GM19328 (cell line): ENCODE data around the gene CFTR.
"Not testable (repeated sequence)": the region's sequence is repeated elsewhere in the genome, so short reads cannot be mapped to it uniquely, and the experiment has no call there.

Experiments
- ATAC-seq: cut with Tn5 transposase; IDR thresholded peaks from one replicate; pipeline ENCODE4 v1.9.1; 2021; ENCODE audit warnings: mild to moderate bottlenecking, moderate library complexity; ENCODE audit not compliant: unreplicated experiment

Gene CFTR

DNA sequence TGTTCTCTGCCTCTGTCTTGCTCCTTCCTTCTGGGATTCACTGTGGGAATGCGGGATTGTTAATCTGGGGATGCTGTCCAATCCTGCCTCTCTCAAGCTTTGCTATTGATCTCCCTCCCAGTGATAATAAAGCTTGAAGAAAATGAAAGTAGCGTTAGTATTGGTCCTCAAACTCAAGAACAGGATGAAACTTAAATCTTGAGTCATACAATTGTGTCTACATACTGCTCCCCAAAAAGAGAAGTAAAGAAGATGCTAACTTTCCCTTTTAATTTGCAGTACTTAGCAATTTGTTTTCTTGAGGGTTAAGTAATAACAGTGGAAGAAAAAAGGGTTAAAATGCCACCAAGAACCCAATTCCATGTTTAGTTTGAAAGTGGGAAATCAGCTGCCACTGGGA, 13.6 kb downstream of the CFTR start:
- ATAC-seq = no peak

DNA sequence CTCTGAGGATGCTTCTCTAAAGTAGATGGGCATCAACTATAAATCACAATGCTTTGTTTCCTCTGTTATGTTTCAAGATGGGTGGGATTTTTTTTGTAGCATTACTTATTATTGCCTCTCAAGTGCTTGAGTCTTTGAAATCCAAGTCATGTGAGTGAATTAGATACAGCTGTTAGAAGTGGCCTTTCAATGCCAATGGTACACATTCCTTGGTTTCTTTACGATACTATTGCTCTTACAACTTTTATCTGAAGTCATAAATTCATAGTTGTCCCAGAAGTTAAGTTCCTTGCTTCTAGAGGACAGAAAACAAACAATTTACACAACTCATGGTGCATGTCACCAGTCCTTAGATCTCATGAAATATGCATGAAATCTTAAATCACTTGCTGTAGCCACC, 15.5 kb downstream of the CFTR start:
- no peak for ATAC-seq

DNA sequence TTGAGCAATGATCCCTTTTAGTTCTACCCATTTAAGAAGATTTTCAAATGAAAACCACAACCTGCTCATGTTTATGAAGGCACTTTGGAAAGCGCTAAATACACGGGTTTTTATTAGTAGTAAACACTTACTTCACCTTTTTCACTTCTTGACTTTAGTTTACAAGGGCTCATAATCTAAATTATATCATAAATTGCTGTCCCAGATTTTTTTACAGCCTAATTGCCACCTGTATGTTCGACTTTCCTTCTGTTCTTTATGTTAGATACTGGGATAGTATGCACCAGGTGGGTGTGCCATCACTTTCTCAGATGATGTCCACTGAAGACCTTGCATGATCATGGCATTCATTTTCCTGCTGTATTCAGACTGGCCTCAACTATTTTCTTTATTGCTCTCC, 22.5 kb downstream of the CFTR start:
- ATAC-seq = no peak

DNA sequence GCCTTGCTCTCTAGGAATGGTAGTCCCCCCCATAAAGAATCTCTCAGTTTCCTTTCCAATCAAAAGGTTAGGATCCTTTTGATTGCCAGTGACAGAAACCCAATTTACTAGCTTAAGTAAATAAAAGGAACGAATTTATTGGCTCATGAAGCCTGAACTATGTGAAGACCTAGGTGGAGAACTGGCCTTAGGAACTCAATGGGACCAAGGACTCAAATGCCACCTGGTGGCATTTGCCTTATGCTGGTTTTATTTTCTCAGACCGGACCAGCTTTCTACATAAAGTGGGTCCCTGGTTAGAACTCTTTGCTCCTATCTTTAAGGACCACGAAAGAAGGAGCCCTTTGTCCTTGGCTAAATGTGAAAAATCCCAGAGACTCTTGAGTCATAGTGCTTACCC, 25.4 kb downstream of the CFTR start:
- no peak for ATAC-seq

DNA sequence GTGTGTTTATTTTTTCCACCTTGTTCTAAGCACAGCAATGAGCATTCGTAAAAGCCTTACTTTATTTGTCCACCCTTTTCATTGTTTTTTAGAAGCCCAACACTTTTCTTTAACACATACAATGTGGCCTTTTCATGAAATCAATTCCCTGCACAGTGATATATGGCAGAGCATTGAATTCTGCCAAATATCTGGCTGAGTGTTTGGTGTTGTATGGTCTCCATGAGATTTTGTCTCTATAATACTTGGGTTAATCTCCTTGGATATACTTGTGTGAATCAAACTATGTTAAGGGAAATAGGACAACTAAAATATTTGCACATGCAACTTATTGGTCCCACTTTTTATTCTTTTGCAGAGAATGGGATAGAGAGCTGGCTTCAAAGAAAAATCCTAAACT, 28.9 kb downstream of the CFTR start:
- no peak for ATAC-seq

DNA sequence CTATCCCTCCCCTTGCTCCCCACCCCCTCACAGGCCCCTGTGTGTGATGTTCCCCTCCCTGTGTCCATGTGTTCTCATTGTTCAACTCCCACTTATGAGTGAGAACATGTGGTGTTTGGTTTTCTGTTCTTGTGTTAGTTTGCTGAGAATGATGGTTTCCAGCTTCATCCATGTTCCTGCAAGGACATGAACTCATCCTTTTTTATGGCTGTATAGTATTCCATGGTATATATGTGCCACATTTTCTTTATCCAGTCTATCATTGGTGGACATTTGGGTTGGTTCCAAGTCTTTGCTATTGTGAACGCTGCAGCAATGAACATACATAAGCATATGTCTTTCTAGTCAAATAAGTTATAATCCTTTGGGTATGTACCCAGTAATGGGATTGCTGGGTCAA, 37.4 kb downstream of the CFTR start:
- ATAC-seq = not testable (repeated sequence)

DNA sequence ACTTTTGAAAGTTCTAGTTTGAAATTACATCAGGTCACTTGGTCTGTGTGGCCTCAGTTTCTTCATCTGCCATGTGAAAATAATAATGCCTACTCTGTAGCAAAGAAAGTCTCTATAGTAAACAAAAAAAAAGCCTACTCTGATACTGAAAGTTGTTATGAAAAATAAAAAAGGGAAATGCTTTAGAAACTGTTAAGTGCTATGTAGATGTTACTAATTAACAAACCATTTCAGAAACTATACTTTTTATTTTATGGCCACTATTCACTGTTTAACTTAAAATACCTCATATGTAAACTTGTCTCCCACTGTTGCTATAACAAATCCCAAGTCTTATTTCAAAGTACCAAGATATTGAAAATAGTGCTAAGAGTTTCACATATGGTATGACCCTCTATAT, 50.6 kb downstream of the CFTR start:
- no peak for ATAC-seq

DNA sequence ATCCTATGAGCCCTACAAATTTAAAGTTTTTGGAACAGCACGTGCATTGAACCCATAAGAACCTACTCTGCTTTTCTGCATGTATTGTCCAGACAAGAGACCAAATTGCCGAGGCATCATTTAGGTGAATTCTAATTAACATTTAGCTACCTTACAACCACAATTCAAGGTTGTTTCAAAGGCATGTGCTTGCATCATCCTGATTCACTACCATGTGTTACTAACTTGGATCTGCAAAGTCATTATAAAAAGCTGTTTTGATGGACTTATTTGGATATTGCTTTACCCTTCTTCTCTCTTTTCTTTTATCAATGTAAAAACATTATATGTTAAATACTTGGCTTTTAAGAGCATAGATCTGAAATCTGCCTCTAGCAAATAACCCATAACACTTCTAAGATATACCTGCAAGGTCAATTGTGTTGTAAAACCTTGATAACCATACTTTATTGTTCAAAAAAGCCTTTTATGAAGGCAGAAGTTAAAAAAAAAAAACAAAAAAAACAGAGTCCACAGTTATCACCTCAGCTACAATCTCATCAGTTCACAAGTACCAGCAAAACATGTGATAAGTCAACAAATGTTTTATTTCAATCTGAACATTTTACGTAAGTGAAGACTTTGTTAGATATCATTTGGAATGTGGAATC, 51.9 kb downstream of the CFTR start:
- no peak for ATAC-seq

DNA sequence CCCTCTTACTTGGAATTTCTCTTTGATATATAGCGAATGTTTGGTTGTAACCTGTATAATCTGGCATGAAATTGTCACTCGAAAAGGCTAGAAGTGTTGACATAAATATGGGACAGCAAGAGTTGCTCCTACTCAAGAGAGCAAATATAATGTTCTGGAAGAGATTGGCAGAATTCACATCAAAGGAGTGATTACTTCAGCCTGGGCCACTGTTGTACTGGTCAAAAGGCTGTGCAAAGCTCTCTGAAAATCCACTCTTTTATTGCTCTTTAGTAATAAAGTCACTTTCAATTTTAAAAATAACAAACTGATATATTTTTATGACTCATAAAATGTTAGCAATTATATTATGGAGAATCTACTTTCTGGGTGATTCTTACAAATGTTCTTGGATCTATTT, 58.2 kb downstream of the CFTR start:
- ATAC-seq = no peak

DNA sequence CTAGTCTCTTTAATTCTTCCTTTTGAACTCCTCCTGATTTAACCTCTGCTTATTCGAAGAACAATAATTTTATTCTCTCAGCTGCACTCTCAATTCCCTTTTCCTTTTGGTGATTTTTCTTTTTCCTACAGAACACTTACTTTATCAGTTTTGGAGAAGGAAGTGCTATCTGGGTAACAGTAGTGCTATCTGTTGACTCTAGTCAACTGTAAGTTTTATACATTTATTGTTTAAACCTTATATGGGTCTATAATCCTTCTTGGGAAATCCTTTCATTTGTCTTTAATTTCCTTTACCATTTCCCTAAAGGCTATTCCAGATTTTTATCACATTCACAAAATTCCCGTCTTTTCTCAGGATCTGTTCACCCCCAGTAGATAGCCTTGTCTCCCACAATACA, 64.2 kb downstream of the CFTR start:
- ATAC-seq = no peak

DNA sequence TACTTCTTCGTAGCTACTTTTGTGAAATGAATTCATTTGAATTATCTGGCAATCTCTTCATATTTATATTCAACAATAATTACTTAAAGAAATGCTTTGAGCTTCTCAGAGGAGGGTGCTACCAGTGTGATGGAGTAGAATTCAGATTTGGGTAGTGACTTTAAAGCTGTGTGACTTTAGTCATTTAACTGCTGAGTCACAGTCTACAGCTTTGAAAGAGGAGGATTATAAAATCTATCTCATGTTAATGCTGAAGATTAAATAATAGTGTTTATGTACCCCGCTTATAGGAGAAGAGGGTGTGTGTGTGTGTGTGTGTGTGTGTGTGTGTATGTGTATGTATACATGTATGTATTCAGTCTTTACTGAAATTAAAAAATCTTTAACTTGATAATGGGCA, 68.2 kb downstream of the CFTR start:
- no peak for ATAC-seq

DNA sequence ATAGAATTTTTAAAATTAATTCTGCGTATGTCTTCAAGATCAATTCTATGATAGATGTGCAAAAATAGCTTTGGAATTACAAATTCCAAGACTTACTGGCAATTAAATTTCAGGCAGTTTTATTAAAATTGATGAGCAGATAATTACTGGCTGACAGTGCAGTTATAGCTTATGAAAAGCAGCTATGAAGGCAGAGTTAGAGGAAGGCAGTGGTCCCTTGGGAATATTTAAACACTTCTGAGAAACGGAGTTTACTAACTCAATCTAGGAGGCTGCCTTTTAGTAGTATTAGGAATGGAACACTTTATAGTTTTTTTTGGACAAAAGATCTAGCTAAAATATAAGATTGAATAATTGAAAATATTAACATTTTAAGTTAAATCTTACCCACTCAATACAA, 70.8 kb downstream of the CFTR start:
- no peak for ATAC-seq

DNA sequence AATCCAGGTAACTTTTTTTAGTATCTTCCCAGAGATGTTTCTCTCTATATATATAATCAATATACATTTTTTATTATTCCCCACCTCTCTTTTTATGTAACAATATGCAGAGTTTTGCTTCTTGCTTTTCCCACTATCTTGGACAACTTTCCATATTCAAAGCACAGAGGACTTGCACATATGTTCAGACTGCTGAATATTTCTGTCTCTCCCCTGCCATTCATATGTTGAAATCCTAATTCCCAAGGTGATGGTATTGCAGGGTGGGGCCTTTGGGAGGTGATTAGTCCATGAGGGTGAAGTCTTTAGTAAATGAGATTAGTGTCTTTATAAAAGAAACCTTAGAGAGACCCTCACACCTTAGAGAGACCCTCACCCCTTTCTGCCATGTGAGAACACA, 72.8 kb downstream of the CFTR start:
- ATAC-seq = no peak

DNA sequence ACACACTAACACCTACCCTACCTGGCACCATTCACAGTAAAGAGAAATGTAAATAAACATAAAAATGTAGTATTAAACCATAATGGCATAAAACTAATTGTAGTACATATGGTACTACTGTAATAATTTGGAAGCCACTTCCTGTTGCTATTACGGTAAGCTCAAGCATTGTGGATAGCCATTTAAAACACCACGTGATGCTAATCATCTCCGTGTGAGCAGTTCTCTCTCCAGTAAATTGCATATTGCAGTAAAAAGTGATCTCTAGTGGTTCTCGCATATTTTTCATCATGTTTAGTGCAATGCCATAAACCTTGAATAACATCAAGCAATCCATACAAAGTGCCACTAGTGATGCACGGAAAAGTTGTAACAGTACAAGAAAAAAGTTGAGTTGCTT, 75.4 kb downstream of the CFTR start:
- ATAC-seq = no peak

DNA sequence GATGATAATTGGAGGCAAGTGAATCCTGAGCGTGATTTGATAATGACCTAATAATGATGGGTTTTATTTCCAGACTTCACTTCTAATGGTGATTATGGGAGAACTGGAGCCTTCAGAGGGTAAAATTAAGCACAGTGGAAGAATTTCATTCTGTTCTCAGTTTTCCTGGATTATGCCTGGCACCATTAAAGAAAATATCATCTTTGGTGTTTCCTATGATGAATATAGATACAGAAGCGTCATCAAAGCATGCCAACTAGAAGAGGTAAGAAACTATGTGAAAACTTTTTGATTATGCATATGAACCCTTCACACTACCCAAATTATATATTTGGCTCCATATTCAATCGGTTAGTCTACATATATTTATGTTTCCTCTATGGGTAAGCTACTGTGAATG, 79.6 kb downstream of the CFTR start:
- no peak for ATAC-seq

DNA sequence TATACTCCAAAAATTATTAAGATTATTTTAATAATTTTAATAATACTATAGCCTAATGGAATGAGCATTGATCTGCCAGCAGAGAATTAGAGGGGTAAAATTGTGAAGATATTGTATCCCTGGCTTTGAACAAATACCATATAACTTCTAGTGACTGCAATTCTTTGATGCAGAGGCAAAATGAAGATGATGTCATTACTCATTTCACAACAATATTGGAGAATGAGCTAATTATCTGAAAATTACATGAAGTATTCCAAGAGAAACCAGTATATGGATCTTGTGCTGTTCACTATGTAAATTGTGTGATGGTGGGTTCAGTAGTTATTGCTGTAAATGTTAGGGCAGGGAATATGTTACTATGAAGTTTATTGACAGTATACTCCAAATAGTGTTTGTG, 80.2 kb downstream of the CFTR start:
- no peak for ATAC-seq

DNA sequence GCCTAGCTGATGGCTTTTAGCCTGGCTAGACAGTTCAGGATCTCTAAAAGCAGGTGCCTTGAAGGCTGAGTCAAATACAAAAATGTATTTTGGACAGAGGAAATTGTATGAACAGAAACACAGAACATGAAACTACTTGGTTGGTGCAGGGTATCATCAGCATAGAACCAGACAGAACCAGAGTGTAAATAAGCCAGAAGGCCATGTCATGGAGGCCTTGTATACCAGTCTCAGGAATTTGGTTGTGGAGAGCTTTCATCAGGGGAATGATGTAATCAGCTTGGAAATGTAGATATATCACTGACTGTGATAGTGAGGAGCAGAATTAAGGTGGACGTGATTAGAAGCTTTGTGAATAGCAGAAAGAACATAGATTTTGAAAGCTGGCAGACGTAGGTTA, 82.9 kb downstream of the CFTR start:
- ATAC-seq = no peak

DNA sequence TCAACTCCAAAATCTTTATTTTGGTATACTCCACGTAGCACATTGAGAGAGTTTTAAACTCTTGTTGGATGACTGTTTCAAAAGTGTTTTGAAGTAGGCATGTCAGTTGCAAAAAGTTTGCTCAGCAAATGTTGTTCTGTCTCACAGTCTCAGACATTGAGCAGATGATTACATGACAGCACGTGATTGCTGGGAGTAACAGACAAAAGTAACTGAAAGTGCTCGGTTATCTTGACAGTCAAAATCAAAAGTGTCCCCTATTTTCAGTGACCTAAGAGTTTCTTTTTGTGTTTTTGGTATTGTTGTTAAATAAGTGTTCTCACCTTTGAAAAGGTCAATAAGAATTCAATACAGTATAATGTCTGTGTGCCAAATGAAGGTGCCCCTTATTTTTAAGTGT, 84.3 kb downstream of the CFTR start:
- no peak for ATAC-seq

DNA sequence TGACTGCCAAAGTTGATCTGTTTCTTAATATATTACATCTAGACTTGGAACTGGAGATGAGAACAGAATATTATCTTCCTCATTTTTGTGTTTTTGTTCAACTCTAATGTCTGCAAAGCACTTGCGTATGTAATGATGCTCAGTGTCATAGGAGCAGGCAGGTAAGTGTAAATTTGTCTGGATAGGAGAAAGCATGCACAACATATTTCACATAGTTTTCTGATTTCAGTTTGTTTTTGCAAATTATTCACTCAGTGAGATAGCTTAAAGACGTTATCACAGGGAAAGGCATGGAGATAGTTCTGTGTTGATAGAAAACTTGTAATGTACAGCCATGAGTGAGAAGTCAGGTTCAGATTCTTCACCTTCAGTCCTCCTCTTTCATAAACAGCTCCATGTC, 84.8 kb downstream of the CFTR start:
- ATAC-seq = no peak

DNA sequence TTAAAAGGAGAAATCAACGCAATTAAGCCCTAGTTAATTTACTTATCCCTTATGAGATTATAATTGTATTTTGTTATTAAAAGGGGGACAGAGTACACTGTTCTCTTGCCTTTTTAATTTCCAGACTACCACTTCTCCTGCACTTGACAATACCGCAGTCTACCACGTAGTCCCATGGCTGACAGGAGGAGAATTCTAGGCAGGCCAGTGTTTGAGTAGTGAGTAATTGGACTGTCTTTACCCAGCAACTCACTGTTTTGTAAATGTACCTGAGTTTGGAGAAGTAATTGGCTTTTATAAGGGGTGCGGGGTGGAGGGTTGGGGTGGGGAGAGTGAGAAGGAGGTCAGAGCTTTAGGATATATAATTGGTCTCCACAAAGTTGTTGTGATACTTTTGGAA, 85.4 kb downstream of the CFTR start:
- ATAC-seq = no peak

DNA sequence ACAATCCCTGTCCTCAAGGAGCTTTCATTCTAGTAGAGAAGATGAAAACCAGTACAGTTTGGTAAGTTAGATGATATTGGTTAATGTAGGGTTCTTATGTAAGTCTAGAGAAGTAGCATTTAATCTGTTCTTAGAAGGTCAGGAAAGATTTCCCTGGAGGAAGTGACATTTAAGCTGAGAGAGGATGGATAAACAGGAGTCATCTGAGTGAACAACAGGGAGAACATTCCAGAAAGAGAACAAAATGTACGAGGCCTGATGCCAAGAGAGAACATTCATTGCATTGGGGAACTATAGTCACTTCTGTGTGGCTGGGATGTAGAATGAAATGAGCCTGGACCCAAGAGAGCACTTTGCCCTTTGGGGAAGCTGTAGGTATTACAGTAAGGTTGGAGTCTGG, 88.0 kb downstream of the CFTR start:
- ATAC-seq = no peak

DNA sequence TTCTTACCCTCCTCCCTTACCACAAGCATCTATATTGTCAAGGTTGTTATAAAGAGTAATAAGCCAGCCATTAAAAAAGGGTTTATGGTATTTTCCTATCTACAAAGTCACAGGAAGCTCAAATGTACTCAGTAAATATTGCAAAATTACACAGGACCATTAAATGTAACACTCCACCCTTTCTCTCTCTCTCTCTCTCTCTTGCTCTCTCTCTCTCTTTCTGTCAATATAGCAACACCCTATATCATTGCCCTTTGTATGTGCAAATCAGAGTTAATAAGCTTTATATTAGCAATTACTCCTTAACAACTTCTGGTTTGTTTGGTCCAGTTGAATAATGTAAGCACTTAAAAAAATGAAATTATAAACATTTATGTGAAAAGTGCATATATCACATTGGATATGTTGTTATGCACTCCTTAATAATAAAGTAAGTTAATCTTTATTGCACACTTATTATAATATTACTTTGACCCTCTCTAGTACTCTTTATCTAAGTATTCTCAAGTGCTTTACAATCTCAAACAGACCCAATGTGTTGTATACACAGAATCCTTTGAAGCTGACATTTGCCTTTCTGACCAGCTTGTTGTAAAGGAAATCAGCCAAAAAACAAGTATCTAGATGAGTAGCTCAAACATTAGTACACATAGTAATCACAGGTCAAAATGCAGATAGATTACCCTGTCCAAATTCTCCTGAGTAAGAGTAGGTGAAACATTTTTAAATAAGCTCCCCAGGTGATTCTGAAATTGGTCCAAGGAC, 93.2 kb downstream of the CFTR start:
- ATAC-seq = no peak

DNA sequence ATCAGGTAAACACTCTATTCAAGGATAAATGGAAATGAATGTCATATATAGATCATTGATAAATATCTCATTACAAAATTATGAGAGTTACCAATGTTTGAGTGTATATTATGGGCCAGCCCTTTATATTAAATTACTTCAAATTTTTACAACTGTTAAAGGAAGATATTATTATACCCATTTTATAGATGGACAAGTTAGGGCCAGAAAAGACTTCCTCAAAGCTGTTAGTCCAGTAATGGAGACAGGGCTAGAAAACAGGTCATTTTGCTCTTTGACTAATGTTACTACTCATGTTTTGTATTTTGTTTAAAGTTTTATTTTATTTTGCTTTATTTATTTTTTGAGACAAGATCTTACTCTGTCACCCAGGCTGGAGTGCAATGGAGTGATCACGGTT, 101.6 kb downstream of the CFTR start:
- no peak for ATAC-seq
